ENCODE data around the gene DPYSL3.
"Not testable (repeated sequence)": the region's sequence is repeated elsewhere in the genome, so short reads cannot be mapped to it uniquely, and the experiment has no call there.

DPYSL3 gene

GRCh38 chr5:147371290-147371689 is 138.6 kb downstream of the DPYSL3 start:
- TF ChIP-seq POLR2A (IDR thresholded peaks at IDR 0.05; ENCODE audit: extremely low read depth, insufficient read length), result no peak
- no peak for TF ChIP-seq CTCF (IDR thresholded peaks at IDR 0.05; ENCODE audit: low read depth, low read length)
- TF ChIP-seq MYC (IDR thresholded peaks at IDR 0.05; ENCODE audit: low read depth, low read length), result no peak
- no peak for TF ChIP-seq MAX (IDR thresholded peaks at IDR 0.05; ENCODE audit: low read depth, low read length)
- DNase-seq (ENCODE audit: low read depth), result no peak
- H3K4me3 ChIP-seq (ENCODE audit: low read depth, low read length), result no peak overlapping the region

- no peak overlapping the region for H3K4me3 ChIP-seq (ENCODE audit: low read depth, low read length)
- DNase-seq (ENCODE audit: low read depth), result peak; percentile 10
- TF ChIP-seq MAX (IDR thresholded peaks at IDR 0.05; ENCODE audit: low read depth, low read length) (no peak), MYC (IDR thresholded peaks at IDR 0.05; ENCODE audit: low read depth, low read length) (no peak), CTCF (IDR thresholded peaks at IDR 0.05; ENCODE audit: low read depth, low read length) (no peak), POLR2A (IDR thresholded peaks at IDR 0.05; ENCODE audit: extremely low read depth, insufficient read length) (no peak)
Observed at GRCh38 chr5:147369742-147370374, 140.0 kb downstream of the DPYSL3 start.

GRCh38 chr5:147367381-147367780 is 142.5 kb downstream of the DPYSL3 start:
- H3K4me3 ChIP-seq (ENCODE audit: low read depth, low read length); DNase-seq (ENCODE audit: low read depth): not testable (repeated sequence)

- DNase-seq (ENCODE audit: low read depth), result no peak
- TF ChIP-seq MYC (IDR thresholded peaks at IDR 0.05; ENCODE audit: low read depth, low read length) (no peak), MAX (IDR thresholded peaks at IDR 0.05; ENCODE audit: low read depth, low read length) (no peak)
- H3K4me3 ChIP-seq (ENCODE audit: low read depth, low read length), result no peak overlapping the region
Observed at GRCh38 chr5:147361441-147362175, 148.3 kb downstream of the DPYSL3 start.

GRCh38 chr5:147360816-147361215 is 149.1 kb downstream of the DPYSL3 start:
- H3K4me3 ChIP-seq (ENCODE audit: low read depth, low read length), result no peak overlapping the region
- TF ChIP-seq MYC (IDR thresholded peaks at IDR 0.05; ENCODE audit: low read depth, low read length), result no peak
- TF ChIP-seq MAX (IDR thresholded peaks at IDR 0.05; ENCODE audit: low read depth, low read length), result no peak
- TF ChIP-seq CTCF (IDR thresholded peaks at IDR 0.05; ENCODE audit: low read depth, low read length), result no peak
- no peak for TF ChIP-seq POLR2A (IDR thresholded peaks at IDR 0.05; ENCODE audit: extremely low read depth, insufficient read length)
- DNase-seq (ENCODE audit: low read depth), result no peak

GRCh38 chr5:147359581-147359980 is 150.3 kb downstream of the DPYSL3 start:
- DNase-seq (ENCODE audit: low read depth), result no peak
- H3K4me3 ChIP-seq (ENCODE audit: low read depth, low read length), result no peak overlapping the region
- TF ChIP-seq MYC (IDR thresholded peaks at IDR 0.05; ENCODE audit: low read depth, low read length), result no peak
- TF ChIP-seq MAX (IDR thresholded peaks at IDR 0.05; ENCODE audit: low read depth, low read length), result no peak
- no peak for TF ChIP-seq CTCF (IDR thresholded peaks at IDR 0.05; ENCODE audit: low read depth, low read length)
- TF ChIP-seq POLR2A (IDR thresholded peaks at IDR 0.05; ENCODE audit: extremely low read depth, insufficient read length), result no peak

All from NB4 (cell line).